ENCODE results near the gene OVCH1. TPM values are rescaled to one million over a fixed set of nuclear protein-coding genes. Genes with fewer than 3 reads are reported as not detected.

OVCH1 gene
- total and polyA plus RNA-seq, 9 of the 15 experiments (the other 6 are each of a cell fraction or from before 2014, with no cell fraction given): not detected

DNA sequence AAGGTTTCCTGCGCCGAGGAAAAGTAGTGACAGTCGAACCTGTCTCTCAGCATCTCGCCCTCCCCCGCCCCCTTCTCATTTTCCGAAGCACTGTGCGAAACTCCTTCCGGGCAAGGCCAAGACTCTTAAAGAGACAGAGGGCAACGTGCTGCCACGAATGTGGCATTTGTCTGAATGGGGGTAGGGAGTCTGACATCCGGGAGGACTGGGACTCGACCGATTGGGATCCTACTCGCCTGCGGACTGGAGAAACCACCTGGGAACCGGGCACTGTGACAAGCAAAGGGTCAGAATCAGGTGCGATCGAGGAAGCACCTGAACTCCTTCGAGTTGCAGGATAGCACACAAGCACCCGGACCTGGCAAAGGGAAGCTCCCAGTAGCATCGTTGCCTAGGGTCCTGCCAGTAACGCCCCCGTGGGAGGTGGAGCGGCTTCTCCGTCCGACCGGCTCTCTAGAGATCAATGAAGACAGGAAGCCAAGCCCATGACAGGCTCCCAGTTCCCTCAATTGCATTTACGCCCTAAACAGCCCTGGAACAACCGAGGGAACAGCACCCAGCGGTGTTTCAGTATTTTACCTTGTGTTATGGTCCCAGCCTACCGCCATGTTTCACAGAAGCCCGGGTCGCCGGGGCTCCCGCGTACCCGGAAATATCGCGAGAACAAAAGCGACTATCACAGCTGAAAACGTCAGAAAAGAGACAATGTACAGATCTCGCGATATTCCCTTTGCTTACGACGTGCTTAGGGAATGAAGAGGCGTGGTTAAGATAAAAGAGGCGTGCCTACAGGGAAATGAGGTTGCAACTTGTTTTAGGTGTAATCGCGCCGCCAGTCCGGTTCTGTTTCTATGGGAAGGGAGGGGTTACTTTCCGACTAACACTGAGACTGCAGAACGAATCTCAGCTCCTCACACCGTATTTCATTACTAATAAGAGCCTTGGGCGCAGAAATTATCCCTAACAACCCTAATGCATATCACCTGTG lies 116.7 kb downstream of the OVCH1 start, which contains the start of gene ERGIC2 (continued):
- 0 out of 2 replicates have a peak, but pooled peaks have one; percentile 60 for TF ChIP-seq GABPB1 (CRISPR knock-in tag; IDR thresholded peaks at IDR 0.05)
- TF ChIP-seq, protein P1, sequence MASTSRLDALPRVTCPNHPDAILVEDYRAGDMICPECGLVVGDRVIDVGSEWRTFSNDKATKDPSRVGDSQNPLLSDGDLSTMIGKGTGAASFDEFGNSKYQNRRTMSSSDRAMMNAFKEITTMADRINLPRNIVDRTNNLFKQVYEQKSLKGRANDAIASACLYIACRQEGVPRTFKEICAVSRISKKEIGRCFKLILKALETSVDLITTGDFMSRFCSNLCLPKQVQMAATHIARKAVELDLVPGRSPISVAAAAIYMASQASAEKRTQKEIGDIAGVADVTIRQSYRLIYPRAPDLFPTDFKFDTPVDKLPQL (IDR thresholded peaks at IDR 0.05; ENCODE audit: extremely low read depth, insufficient read length): no peak
- TF ChIP-seq PTRF (tag; IDR thresholded peaks at IDR 0.05): no peak
- no peak for TF ChIP-seq RBM15 (IDR thresholded peaks at IDR 0.05; ENCODE audit: insufficient read depth, low read length)
- no peak; the same call in none of the 2 replicates for TF ChIP-seq NFRKB (IDR thresholded peaks at IDR 0.05; ENCODE audit: low read depth)
- no peak for TF ChIP-seq ZNF695 (CRISPR knock-in tag; IDR thresholded peaks at IDR 0.05)
- TF ChIP-seq RBM17 (IDR thresholded peaks at IDR 0.05; ENCODE audit: borderline replicate concordance, low read depth, low read length): no peak
- TF ChIP-seq RAD21 (CRISPR knock-in tag; conservative IDR thresholded peaks at IDR 0.05 in 1 of 2, IDR thresholded peaks at IDR 0.05 in 1 of 2): no peak
- TF ChIP-seq ZNF143 (CRISPR knock-in tag; IDR thresholded peaks at IDR 0.05): no peak
- TF ChIP-seq NR2F6 (CRISPR knock-in tag; IDR thresholded peaks at IDR 0.05): no peak
- TF ChIP-seq, protein P2, sequence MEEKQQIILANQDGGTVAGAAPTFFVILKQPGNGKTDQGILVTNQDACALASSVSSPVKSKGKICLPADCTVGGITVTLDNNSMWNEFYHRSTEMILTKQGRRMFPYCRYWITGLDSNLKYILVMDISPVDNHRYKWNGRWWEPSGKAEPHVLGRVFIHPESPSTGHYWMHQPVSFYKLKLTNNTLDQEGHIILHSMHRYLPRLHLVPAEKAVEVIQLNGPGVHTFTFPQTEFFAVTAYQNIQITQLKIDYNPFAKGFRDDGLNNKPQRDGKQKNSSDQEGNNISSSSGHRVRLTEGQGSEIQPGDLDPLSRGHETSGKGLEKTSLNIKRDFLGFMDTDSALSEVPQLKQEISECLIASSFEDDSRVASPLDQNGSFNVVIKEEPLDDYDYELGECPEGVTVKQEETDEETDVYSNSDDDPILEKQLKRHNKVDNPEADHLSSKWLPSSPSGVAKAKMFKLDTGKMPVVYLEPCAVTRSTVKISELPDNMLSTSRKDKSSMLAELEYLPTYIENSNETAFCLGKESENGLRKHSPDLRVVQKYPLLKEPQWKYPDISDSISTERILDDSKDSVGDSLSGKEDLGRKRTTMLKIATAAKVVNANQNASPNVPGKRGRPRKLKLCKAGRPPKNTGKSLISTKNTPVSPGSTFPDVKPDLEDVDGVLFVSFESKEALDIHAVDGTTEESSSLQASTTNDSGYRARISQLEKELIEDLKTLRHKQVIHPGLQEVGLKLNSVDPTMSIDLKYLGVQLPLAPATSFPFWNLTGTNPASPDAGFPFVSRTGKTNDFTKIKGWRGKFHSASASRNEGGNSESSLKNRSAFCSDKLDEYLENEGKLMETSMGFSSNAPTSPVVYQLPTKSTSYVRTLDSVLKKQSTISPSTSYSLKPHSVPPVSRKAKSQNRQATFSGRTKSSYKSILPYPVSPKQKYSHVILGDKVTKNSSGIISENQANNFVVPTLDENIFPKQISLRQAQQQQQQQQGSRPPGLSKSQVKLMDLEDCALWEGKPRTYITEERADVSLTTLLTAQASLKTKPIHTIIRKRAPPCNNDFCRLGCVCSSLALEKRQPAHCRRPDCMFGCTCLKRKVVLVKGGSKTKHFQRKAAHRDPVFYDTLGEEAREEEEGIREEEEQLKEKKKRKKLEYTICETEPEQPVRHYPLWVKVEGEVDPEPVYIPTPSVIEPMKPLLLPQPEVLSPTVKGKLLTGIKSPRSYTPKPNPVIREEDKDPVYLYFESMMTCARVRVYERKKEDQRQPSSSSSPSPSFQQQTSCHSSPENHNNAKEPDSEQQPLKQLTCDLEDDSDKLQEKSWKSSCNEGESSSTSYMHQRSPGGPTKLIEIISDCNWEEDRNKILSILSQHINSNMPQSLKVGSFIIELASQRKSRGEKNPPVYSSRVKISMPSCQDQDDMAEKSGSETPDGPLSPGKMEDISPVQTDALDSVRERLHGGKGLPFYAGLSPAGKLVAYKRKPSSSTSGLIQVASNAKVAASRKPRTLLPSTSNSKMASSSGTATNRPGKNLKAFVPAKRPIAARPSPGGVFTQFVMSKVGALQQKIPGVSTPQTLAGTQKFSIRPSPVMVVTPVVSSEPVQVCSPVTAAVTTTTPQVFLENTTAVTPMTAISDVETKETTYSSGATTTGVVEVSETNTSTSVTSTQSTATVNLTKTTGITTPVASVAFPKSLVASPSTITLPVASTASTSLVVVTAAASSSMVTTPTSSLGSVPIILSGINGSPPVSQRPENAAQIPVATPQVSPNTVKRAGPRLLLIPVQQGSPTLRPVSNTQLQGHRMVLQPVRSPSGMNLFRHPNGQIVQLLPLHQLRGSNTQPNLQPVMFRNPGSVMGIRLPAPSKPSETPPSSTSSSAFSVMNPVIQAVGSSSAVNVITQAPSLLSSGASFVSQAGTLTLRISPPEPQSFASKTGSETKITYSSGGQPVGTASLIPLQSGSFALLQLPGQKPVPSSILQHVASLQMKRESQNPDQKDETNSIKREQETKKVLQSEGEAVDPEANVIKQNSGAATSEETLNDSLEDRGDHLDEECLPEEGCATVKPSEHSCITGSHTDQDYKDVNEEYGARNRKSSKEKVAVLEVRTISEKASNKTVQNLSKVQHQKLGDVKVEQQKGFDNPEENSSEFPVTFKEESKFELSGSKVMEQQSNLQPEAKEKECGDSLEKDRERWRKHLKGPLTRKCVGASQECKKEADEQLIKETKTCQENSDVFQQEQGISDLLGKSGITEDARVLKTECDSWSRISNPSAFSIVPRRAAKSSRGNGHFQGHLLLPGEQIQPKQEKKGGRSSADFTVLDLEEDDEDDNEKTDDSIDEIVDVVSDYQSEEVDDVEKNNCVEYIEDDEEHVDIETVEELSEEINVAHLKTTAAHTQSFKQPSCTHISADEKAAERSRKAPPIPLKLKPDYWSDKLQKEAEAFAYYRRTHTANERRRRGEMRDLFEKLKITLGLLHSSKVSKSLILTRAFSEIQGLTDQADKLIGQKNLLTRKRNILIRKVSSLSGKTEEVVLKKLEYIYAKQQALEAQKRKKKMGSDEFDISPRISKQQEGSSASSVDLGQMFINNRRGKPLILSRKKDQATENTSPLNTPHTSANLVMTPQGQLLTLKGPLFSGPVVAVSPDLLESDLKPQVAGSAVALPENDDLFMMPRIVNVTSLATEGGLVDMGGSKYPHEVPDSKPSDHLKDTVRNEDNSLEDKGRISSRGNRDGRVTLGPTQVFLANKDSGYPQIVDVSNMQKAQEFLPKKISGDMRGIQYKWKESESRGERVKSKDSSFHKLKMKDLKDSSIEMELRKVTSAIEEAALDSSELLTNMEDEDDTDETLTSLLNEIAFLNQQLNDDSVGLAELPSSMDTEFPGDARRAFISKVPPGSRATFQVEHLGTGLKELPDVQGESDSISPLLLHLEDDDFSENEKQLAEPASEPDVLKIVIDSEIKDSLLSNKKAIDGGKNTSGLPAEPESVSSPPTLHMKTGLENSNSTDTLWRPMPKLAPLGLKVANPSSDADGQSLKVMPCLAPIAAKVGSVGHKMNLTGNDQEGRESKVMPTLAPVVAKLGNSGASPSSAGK (IDR thresholded peaks at IDR 0.05): no peak
- TF ChIP-seq TAF9B (IDR thresholded peaks at IDR 0.05; ENCODE audit: partially characterized antibody): peak; percentile 72
- 0 out of 2 replicates have a peak, but pooled peaks have one; percentile 26 for TF ChIP-seq CTBP1 (IDR thresholded peaks at IDR 0.05; ENCODE audit: borderline replicate concordance)
- no peak for TF ChIP-seq CHD4 (IDR thresholded peaks at IDR 0.05; ENCODE audit: insufficient read depth, insufficient replicate concordance, low read depth, low read length, poor library complexity, severe bottlenecking)

Measured in K562 (cell line).